ENCODE results near the gene DYRK1B.
A peak's percentile ranks its signal among the peaks of the same experiment; 100 is the strongest.

DYRK1B gene

DNA sequence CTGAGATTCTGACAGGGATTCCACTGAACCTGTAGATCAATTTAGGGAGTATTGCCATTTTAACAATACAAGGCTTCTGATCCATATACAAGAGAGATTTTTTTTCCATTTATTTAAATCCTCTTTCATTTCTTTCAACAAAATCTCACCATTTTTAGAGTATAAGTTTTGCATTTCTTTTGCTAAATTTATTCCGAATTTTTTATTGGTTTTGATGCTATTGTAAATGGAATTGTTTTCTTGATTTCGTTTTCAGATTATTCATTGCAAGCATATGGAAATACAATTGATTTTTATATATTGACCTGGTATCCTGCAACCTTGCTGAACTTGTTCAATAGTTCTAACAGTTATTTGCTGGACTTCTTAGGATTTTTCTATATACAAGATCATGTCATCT, 36.9 kb downstream of the DYRK1B start:
- DNase-seq (ENCODE audit: low read depth): no peak
- no peak overlapping the region for H3K4me3 ChIP-seq (ENCODE audit: control insufficient read depth, low read depth, low read length)
- TF ChIP-seq, protein P1, sequence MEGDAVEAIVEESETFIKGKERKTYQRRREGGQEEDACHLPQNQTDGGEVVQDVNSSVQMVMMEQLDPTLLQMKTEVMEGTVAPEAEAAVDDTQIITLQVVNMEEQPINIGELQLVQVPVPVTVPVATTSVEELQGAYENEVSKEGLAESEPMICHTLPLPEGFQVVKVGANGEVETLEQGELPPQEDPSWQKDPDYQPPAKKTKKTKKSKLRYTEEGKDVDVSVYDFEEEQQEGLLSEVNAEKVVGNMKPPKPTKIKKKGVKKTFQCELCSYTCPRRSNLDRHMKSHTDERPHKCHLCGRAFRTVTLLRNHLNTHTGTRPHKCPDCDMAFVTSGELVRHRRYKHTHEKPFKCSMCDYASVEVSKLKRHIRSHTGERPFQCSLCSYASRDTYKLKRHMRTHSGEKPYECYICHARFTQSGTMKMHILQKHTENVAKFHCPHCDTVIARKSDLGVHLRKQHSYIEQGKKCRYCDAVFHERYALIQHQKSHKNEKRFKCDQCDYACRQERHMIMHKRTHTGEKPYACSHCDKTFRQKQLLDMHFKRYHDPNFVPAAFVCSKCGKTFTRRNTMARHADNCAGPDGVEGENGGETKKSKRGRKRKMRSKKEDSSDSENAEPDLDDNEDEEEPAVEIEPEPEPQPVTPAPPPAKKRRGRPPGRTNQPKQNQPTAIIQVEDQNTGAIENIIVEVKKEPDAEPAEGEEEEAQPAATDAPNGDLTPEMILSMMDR (IDR thresholded peaks at IDR 0.05; ENCODE audit: control insufficient read depth, insufficient read depth, low read depth, low read length, missing control alignments): no peak

DNA sequence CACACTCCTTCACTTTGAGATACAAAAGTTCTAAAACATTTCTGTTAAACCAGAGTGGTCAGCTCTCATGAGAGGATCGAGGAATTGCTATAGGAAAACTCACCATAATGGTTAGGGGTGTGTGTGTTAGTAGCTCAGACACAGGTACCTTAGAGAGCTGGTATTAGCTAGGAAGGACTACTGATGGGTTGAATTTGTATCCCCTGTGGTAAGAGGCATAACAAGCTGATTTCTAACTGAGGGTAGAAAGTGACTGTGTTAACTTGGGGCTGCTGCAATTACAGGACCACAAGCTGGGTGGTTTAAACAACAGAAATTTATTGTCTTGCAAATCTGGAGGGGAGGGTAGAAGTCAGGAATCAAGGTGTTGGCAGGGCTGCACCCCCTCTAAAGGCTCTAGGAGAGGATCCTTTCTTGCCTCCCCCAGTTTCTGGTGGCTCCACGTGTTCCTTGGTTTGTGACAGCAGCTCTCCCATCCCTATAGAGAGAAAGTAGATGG, 37.9 kb downstream of the DYRK1B start:
- no peak for DNase-seq (ENCODE audit: low read depth)
- H3K4me3 ChIP-seq (ENCODE audit: control insufficient read depth, low read depth, low read length): no peak overlapping the region
- TF ChIP-seq, protein P1 (IDR thresholded peaks at IDR 0.05; ENCODE audit: control insufficient read depth, insufficient read depth, low read depth, low read length, missing control alignments): no peak

DNA sequence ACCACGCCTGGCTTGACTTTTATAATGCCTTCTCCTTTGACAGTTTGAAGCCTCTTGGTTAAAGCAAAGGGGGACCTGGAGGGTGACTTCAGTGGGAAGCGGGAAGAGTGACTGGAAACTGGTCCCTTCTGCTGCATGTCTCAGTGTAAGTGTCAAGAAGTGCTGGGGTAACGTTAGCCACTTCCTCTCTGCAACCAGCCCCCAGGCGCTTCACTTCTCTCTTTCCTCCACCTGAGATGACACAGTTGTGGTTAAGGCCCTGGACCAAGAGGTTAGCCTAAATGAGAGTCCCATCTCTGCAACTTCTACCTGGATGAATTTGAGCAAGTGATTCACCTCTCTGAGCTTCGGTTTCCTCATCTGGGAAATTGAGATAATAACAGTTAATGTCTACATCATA, 39.0 kb downstream of the DYRK1B start:
- no peak overlapping the region for H3K4me3 ChIP-seq (ENCODE audit: control insufficient read depth, low read depth, low read length)
- no peak for DNase-seq (ENCODE audit: low read depth)
- TF ChIP-seq, protein P1 (IDR thresholded peaks at IDR 0.05; ENCODE audit: control insufficient read depth, insufficient read depth, low read depth, low read length, missing control alignments): no peak

DNA sequence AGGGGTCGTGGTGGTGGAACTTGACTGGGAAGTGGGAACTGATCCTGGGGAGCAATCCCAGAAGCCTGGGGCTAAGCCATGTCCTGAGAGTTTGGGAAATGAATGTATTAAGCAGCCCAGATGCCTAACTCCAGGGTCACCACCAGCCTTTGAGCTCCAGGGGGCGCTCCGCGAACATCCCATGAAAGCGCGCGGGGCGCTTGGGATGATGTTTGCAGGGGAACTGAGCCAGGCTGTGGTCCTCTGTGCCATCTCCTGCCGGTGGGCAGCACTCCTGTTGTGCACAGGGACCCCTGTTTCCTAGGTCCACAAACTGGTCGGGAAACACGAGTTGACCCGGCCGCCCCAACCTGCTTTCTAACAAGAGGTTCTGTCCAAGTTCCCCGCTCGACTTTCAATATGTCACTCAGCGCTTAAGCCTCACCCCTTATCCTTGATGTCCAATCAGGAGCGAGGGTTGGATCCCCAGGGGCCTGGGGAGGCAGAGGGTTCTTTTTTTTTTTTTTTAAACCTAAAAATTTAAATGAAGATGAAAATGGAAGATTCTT, 40.9 kb downstream of the DYRK1B start:
- peak overlapping the region; percentile 64 for H3K4me3 ChIP-seq (ENCODE audit: control insufficient read depth, low read depth, low read length)
- TF ChIP-seq, protein P1 (IDR thresholded peaks at IDR 0.05; ENCODE audit: control insufficient read depth, insufficient read depth, low read depth, low read length, missing control alignments): peak; percentile 94
- DNase-seq (ENCODE audit: low read depth): peak; percentile 24

DNA sequence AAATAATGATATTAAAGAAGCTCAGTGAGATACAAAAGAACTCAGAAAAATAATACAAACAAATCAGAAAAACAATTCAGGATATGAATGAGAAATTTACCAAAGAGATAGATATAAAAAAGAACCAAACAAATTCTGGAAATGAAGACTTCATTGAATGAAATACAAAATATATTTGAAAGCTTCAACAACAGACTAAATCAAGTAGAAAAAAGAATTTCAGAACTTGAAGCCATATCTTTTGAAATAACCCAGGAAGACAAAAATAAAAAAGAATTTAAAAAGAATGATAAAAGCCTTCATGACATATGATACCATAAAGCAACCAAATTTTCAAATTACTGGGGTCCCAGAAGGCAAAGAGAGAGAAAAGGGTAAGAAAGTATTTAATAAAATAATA, 45.7 kb downstream of the DYRK1B start:
- TF ChIP-seq, protein P1 (IDR thresholded peaks at IDR 0.05; ENCODE audit: control insufficient read depth, insufficient read depth, low read depth, low read length, missing control alignments): no peak

DNA sequence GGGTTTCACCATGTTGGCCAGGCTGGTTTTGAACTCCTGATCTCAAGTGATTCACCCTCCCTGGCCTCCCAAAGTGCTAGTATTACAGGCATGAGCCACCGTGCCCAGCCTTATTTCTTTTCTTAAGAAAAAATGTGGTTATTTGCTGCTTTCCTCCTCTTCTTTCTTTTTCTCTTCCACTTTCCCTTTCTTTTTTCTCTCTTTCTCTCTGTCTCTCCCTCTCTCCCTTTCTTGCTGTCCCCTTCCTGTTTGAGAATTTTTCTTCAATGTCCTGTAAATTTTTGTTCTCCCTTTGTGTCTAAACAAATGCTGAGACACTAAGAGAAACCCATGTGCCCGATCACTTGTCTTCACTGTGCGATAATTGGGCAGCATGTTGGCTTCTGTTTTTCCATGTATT, 53.1 kb downstream of the DYRK1B start:
- H3K4me3 ChIP-seq (ENCODE audit: control insufficient read depth, low read depth, low read length): no peak overlapping the region
- TF ChIP-seq, protein P1 (IDR thresholded peaks at IDR 0.05; ENCODE audit: control insufficient read depth, insufficient read depth, low read depth, low read length, missing control alignments): no peak

More for the DNA sequence above, 45.7 kb downstream of the DYRK1B start:
- no peak overlapping the region for H3K4me3 ChIP-seq (ENCODE audit: control insufficient read depth, low read depth, low read length)
- no peak for DNase-seq (ENCODE audit: low read depth)

More for the DNA sequence above, 53.1 kb downstream of the DYRK1B start:
- no peak for DNase-seq (ENCODE audit: low read depth)
